ENCODE data around the gene HNRNPM.

Gene HNRNPM

GRCh38 chr19:8494158-8494557 lies 49.4 kb downstream of the HNRNPM start:
- no peak overlapping the region for H4K12ac ChIP-seq (ENCODE audit: low read depth, low read length)

GRCh38 chr19:8498295-8498694 lies 53.5 kb downstream of the HNRNPM start:
- Histone ChIP-seq H3K9ac (ENCODE audit: low read length) (no peak overlapping the region), H2BK5ac (ENCODE audit: low read depth, low read length, poor library complexity) (no peak overlapping the region), H3K79me2 (ENCODE audit: control insufficient read depth, insufficient read depth, low read length, poor library complexity) (no peaks in the 10 kb centered on the region), H2AK5ac (ENCODE audit: low read length) (no peak overlapping the region), H3K4me2 (ENCODE audit: low read length) (no peak overlapping the region), H3K4ac (ENCODE audit: low read depth, low read length) (no peak overlapping the region), H3K36me3 (ENCODE audit: control insufficient read depth in 1 of 2, insufficient read depth in 2 of 2, low read length in 2 of 2) (no peaks in the 10 kb centered on the region), H2BK12ac (ENCODE audit: low read length) (no peak overlapping the region), H3K4me1 (ENCODE audit: control insufficient read depth in 1 of 2, insufficient read depth in 2 of 2, low read length in 2 of 2) (no peaks in the 10 kb centered on the region), H3K4me3 (ENCODE audit: low read depth, low read length) (no peak overlapping the region), H3K27me3 (ENCODE audit: insufficient read depth, low read length) (no peaks in the 10 kb centered on the region), H3K9me3 (ENCODE audit: insufficient read depth, low read depth, low read length) (no peaks in the 10 kb centered on the region), H3K79me1 (ENCODE audit: low read length) (no peaks in the 10 kb centered on the region), H2BK120ac (ENCODE audit: insufficient read depth, low read length, poor library complexity) (no peak overlapping the region), H3K23ac (ENCODE audit: low read length) (no peak overlapping the region), H4K12ac (ENCODE audit: low read depth, low read length) (no peak overlapping the region), H4K8ac (ENCODE audit: low read depth, low read length) (no peak overlapping the region), H4K91ac (ENCODE audit: low read depth, low read length) (no peak overlapping the region), H3K18ac (ENCODE audit: low read length) (no peak overlapping the region), H3K27ac (ENCODE audit: low read depth, low read length) (no peak overlapping the region), H3K14ac (ENCODE audit: low read length) (no peak overlapping the region), H2AFZ (ENCODE audit: insufficient read depth, low read length, poor library complexity) (no peak overlapping the region)
- no peak for DNase-seq
- no CpG with 5 or more reads among the region's 22 CpGs for WGBS (ENCODE audit: extremely low coverage, insufficient coverage, insufficient read length)

More at GRCh38 chr19:8494158-8494557, 49.4 kb downstream of the HNRNPM start:
- no peak overlapping the region for H3K18ac ChIP-seq (ENCODE audit: low read length)
- no peak overlapping the region for H2BK5ac ChIP-seq (ENCODE audit: low read depth, low read length, poor library complexity)
- no CpG with 5 or more reads among the region's 7 CpGs for WGBS (ENCODE audit: extremely low coverage, insufficient coverage, insufficient read length)
- no peaks in the 10 kb centered on the region for H3K79me1 ChIP-seq (ENCODE audit: low read length)
- H2AFZ ChIP-seq (ENCODE audit: insufficient read depth, low read length, poor library complexity) = no peak overlapping the region
- H3K27me3 ChIP-seq (ENCODE audit: insufficient read depth, low read length) = no peaks in the 10 kb centered on the region
- no peak overlapping the region for H2AK5ac ChIP-seq (ENCODE audit: low read length)
- no peak overlapping the region for H3K23ac ChIP-seq (ENCODE audit: low read length)
- peak overlapping the region; percentile 61 for H4K8ac ChIP-seq (ENCODE audit: low read depth, low read length)
- H4K91ac ChIP-seq (ENCODE audit: low read depth, low read length) = peak overlapping the region; percentile 38
- H3K4me3 ChIP-seq (ENCODE audit: low read depth, low read length) = no peak overlapping the region
- no peaks in the 10 kb centered on the region for H3K79me2 ChIP-seq (ENCODE audit: control insufficient read depth, insufficient read depth, low read length, poor library complexity)
- H2BK12ac ChIP-seq (ENCODE audit: low read length) = peak overlapping the region; percentile 34
- DNase-seq = no peak
- no peak overlapping the region for H3K27ac ChIP-seq (ENCODE audit: low read depth, low read length)
- no peak overlapping the region for H2BK120ac ChIP-seq (ENCODE audit: insufficient read depth, low read length, poor library complexity)
- H3K14ac ChIP-seq (ENCODE audit: low read length) = peak overlapping the region; percentile 38
- peaks cover 10 to 15% of the 10 kb centered on the region in 2 experiments for H3K36me3 ChIP-seq (ENCODE audit: control insufficient read depth in 1 of 2, insufficient read depth in 2 of 2, low read length in 2 of 2)
- H3K9ac ChIP-seq (ENCODE audit: low read length) = no peak overlapping the region
- H3K9me3 ChIP-seq (ENCODE audit: insufficient read depth, low read depth, low read length) = peaks cover 2% of the 10 kb centered on the region
- no peaks in the 10 kb centered on the region for H3K4me1 ChIP-seq (ENCODE audit: control insufficient read depth in 1 of 2, insufficient read depth in 2 of 2, low read length in 2 of 2)
- no peak overlapping the region for H3K4ac ChIP-seq (ENCODE audit: low read depth, low read length)
- H3K4me2 ChIP-seq (ENCODE audit: low read length) = no peak overlapping the region

GRCh38 chr19:8499048-8499833 lies 54.5 kb downstream of the HNRNPM start:
- no peak overlapping the region for H3K18ac ChIP-seq (ENCODE audit: low read length)
- no peaks in the 10 kb centered on the region for H3K79me1 ChIP-seq (ENCODE audit: low read length)
- no peak overlapping the region for H3K4ac ChIP-seq (ENCODE audit: low read depth, low read length)
- no peak for DNase-seq
- no peak overlapping the region for H2BK12ac ChIP-seq (ENCODE audit: low read length)
- no peak overlapping the region for H2BK120ac ChIP-seq (ENCODE audit: insufficient read depth, low read length, poor library complexity)
- no peak overlapping the region for H4K91ac ChIP-seq (ENCODE audit: low read depth, low read length)
- no peak overlapping the region for H3K9ac ChIP-seq (ENCODE audit: low read length)
- no peak overlapping the region for H2AK5ac ChIP-seq (ENCODE audit: low read length)
- H2AFZ ChIP-seq (ENCODE audit: insufficient read depth, low read length, poor library complexity) = no peak overlapping the region
- WGBS (ENCODE audit: extremely low coverage, insufficient coverage, insufficient read length) = no CpG with 5 or more reads among the region's 41 CpGs
- no peak overlapping the region for H3K27ac ChIP-seq (ENCODE audit: low read depth, low read length)
- H3K4me1 ChIP-seq (ENCODE audit: control insufficient read depth in 1 of 2, insufficient read depth in 2 of 2, low read length in 2 of 2) = no peaks in the 10 kb centered on the region
- no peak overlapping the region for H3K4me2 ChIP-seq (ENCODE audit: low read length)
- no peak overlapping the region for H4K8ac ChIP-seq (ENCODE audit: low read depth, low read length)
- no peak overlapping the region for H3K14ac ChIP-seq (ENCODE audit: low read length)
- no peaks in the 10 kb centered on the region for H3K9me3 ChIP-seq (ENCODE audit: insufficient read depth, low read depth, low read length)
- no peak overlapping the region for H4K12ac ChIP-seq (ENCODE audit: low read depth, low read length)
- no peaks in the 10 kb centered on the region for H3K36me3 ChIP-seq (ENCODE audit: control insufficient read depth in 1 of 2, insufficient read depth in 2 of 2, low read length in 2 of 2)
- no peaks in the 10 kb centered on the region for H3K79me2 ChIP-seq (ENCODE audit: control insufficient read depth, insufficient read depth, low read length, poor library complexity)
- no peak overlapping the region for H2BK5ac ChIP-seq (ENCODE audit: low read depth, low read length, poor library complexity)
- H3K27me3 ChIP-seq (ENCODE audit: insufficient read depth, low read length) = no peaks in the 10 kb centered on the region
- no peak overlapping the region for H3K4me3 ChIP-seq (ENCODE audit: low read depth, low read length)
- no peak overlapping the region for H3K23ac ChIP-seq (ENCODE audit: low read length)

GRCh38 chr19:8500158-8500557 lies 55.4 kb downstream of the HNRNPM start:
- H4K91ac ChIP-seq (ENCODE audit: low read depth, low read length) = no peak overlapping the region
- no peak overlapping the region for H3K4ac ChIP-seq (ENCODE audit: low read depth, low read length)
- H3K27ac ChIP-seq (ENCODE audit: low read depth, low read length) = no peak overlapping the region
- no peak overlapping the region for H3K14ac ChIP-seq (ENCODE audit: low read length)
- no peak overlapping the region for H3K23ac ChIP-seq (ENCODE audit: low read length)
- H2BK120ac ChIP-seq (ENCODE audit: insufficient read depth, low read length, poor library complexity) = no peak overlapping the region
- no peak overlapping the region for H3K18ac ChIP-seq (ENCODE audit: low read length)
- H2BK12ac ChIP-seq (ENCODE audit: low read length) = no peak overlapping the region
- no peak overlapping the region for H2BK5ac ChIP-seq (ENCODE audit: low read depth, low read length, poor library complexity)
- no peak overlapping the region for H4K12ac ChIP-seq (ENCODE audit: low read depth, low read length)
- no peaks in the 10 kb centered on the region for H3K4me1 ChIP-seq (ENCODE audit: control insufficient read depth in 1 of 2, insufficient read depth in 2 of 2, low read length in 2 of 2)
- no peak overlapping the region for H4K8ac ChIP-seq (ENCODE audit: low read depth, low read length)
- H3K4me2 ChIP-seq (ENCODE audit: low read length) = no peak overlapping the region
- H3K79me2 ChIP-seq (ENCODE audit: control insufficient read depth, insufficient read depth, low read length, poor library complexity) = no peaks in the 10 kb centered on the region
- no peak overlapping the region for H2AK5ac ChIP-seq (ENCODE audit: low read length)
- DNase-seq = no peak
- H3K4me3 ChIP-seq (ENCODE audit: low read depth, low read length) = no peak overlapping the region
- H3K9ac ChIP-seq (ENCODE audit: low read length) = no peak overlapping the region
- whole genome bisulfite sequencing (ENCODE audit: extremely low coverage, insufficient coverage, insufficient read length) = no CpG with 5 or more reads among the region's 7 CpGs
- no peaks in the 10 kb centered on the region for H3K79me1 ChIP-seq (ENCODE audit: low read length)
- H3K9me3 ChIP-seq (ENCODE audit: insufficient read depth, low read depth, low read length) = no peaks in the 10 kb centered on the region
- no peaks in the 10 kb centered on the region for H3K27me3 ChIP-seq (ENCODE audit: insufficient read depth, low read length)
- H3K36me3 ChIP-seq (ENCODE audit: control insufficient read depth in 1 of 2, insufficient read depth in 2 of 2, low read length in 2 of 2) = no peaks in the 10 kb centered on the region
- H2AFZ ChIP-seq (ENCODE audit: insufficient read depth, low read length, poor library complexity) = no peak overlapping the region
